Astrocyte (in vitro differentiated cells and primary cell): Measurements from ENCODE around the gene CCL28. TPM values are rescaled to one million over a fixed set of nuclear protein-coding genes. Genes with fewer than 3 reads are reported as not detected.

ENCODE experiments used
- DNase-seq: peaks from one replicate; pipeline ENCODE4 v3.0.0-alpha.2; 2010; ENCODE audit warnings: low read depth
- FAIRE-seq: peaks from 2 replicates; lab custom pipeline; 2011; peaks lifted over from hg19 to GRCh38; lab: Jason Lieb, UNC
- H2AFZ ChIP-seq: 2 replicates; pipeline ENCODE4 v1.6.0; 2012; ENCODE audit warnings: low read depth, low read length, inconsistent platforms
- H3K27ac ChIP-seq: 2 replicates; pipeline ENCODE4 v1.5.1; 2011; ENCODE audit warnings: low read depth, low read length, inconsistent platforms
- H3K27me3 ChIP-seq: 2 replicates; pipeline ENCODE4 v1.6.0; 2011; ENCODE audit warnings: low read length, inconsistent platforms; ENCODE audit not compliant: insufficient read depth
- H3K36me3 ChIP-seq: 2 replicates; pipeline ENCODE4 v1.5.1; 2011; ENCODE audit warnings: low read length, inconsistent platforms; ENCODE audit not compliant: insufficient read depth
- H3K4me1 ChIP-seq: 2 replicates; pipeline ENCODE4 v1.5.1; 2011; ENCODE audit warnings: low read length, inconsistent platforms; ENCODE audit not compliant: insufficient read depth
- H3K4me2 ChIP-seq: 2 replicates; pipeline ENCODE4 v1.6.0; 2012; ENCODE audit warnings: low read length, inconsistent platforms
- H3K4me3 ChIP-seq: 2 replicates; pipeline ENCODE4 v1.5.1; 2011; ENCODE audit warnings: low read depth, mild to moderate bottlenecking, low read length, inconsistent platforms; ENCODE audit not compliant: insufficient read depth
- H3K79me2 ChIP-seq: 2 replicates; pipeline ENCODE4 v1.6.0; 2012; ENCODE audit warnings: mild to moderate bottlenecking, low read length, inconsistent platforms; ENCODE audit not compliant: insufficient read depth
- H3K9ac ChIP-seq: 2 replicates; pipeline ENCODE4 v1.6.0; 2012; ENCODE audit warnings: mild to moderate bottlenecking, low read length, inconsistent platforms
- H3K9me3 ChIP-seq: 2 replicates; pipeline ENCODE4 v1.5.1; 2012; ENCODE audit warnings: low read depth, mild to moderate bottlenecking, low read length, inconsistent platforms; ENCODE audit not compliant: insufficient read depth
- H4K20me1 ChIP-seq: 2 replicates; pipeline ENCODE4 v1.6.0; 2012; ENCODE audit warnings: low read length, inconsistent platforms; ENCODE audit not compliant: insufficient read depth
- H3K27ac Mint-ChIP-seq: one replicate; pipeline ENCODE4 v1.8.0; 2021; ENCODE audit warnings: mild to moderate bottlenecking, mixed read lengths; ENCODE audit not compliant: unreplicated experiment
- H3K27me3 Mint-ChIP-seq: one replicate; pipeline ENCODE4 v1.8.0; 2021; ENCODE audit warnings: low read depth, mixed read lengths; ENCODE audit not compliant: unreplicated experiment
- H3K36me3 Mint-ChIP-seq: one replicate; pipeline ENCODE4 v1.8.0; 2021; ENCODE audit warnings: low read depth, mixed read lengths; ENCODE audit not compliant: unreplicated experiment
- H3K4me1 Mint-ChIP-seq: one replicate; pipeline ENCODE4 v1.8.0; 2021; ENCODE audit warnings: low read depth, mixed read lengths; ENCODE audit not compliant: unreplicated experiment
- H3K4me3 Mint-ChIP-seq: one replicate; pipeline ENCODE4 v1.8.0; 2021; ENCODE audit warnings: mild to moderate bottlenecking, moderate library complexity, mixed read lengths; ENCODE audit not compliant: unreplicated experiment
- H3K9me3 Mint-ChIP-seq: one replicate; pipeline ENCODE4 v1.8.0; 2021; ENCODE audit warnings: mild to moderate bottlenecking, mixed read lengths; ENCODE audit not compliant: unreplicated experiment
- EZH2 ChIP-seq: IDR thresholded peaks from 2 replicates; pipeline ENCODE4 v1.6.1; 2012; ENCODE audit warnings: mild to moderate bottlenecking, low read length, inconsistent platforms; ENCODE audit not compliant: insufficient read depth
- total RNA-seq: library from RNA; stranded (reverse); gene quantifications from 2 replicates; pipeline ENCODE4 v1.2.1, GENCODE V29; 2021
- TF ChIP-seq, protein P1 (sequence below): IDR thresholded peaks from 2 replicates; pipeline ENCODE4 v1.5.1; 2011; ENCODE audit warnings: low read depth, mild to moderate bottlenecking, inconsistent platforms, low read length, moderate library complexity; ENCODE audit not compliant: insufficient read depth

Gene CCL28
- total RNA-seq, 1 donor from 2014 or later, result 0.16 TPM

- Mint-ChIP-seq H3K9me3 (peaks cover 12% of the 10 kb centered on the region), H3K27me3 (no peaks in the 10 kb centered on the region), H3K36me3 (peaks cover 4% of the 10 kb centered on the region), H3K4me3 (no peak overlapping the region), H3K4me1 (peaks cover 10% of the 10 kb centered on the region), H3K27ac (no peak overlapping the region)
- Histone ChIP-seq H3K79me2 (no peaks in the 10 kb centered on the region), H3K9ac (no peak overlapping the region), H3K9me3 (no peaks in the 10 kb centered on the region), H3K4me1 (peaks cover 6% of the 10 kb centered on the region), H2AFZ (no peak overlapping the region), H3K36me3 (no peaks in the 10 kb centered on the region), H3K4me3 (no peak overlapping the region), H4K20me1 (no peaks in the 10 kb centered on the region), H3K27me3 (no peaks in the 10 kb centered on the region), H3K27ac (no peak overlapping the region), H3K4me2 (no peak overlapping the region)
- DNase-seq, result no peak
- FAIRE-seq, result no peak
- TF ChIP-seq, protein P1, sequence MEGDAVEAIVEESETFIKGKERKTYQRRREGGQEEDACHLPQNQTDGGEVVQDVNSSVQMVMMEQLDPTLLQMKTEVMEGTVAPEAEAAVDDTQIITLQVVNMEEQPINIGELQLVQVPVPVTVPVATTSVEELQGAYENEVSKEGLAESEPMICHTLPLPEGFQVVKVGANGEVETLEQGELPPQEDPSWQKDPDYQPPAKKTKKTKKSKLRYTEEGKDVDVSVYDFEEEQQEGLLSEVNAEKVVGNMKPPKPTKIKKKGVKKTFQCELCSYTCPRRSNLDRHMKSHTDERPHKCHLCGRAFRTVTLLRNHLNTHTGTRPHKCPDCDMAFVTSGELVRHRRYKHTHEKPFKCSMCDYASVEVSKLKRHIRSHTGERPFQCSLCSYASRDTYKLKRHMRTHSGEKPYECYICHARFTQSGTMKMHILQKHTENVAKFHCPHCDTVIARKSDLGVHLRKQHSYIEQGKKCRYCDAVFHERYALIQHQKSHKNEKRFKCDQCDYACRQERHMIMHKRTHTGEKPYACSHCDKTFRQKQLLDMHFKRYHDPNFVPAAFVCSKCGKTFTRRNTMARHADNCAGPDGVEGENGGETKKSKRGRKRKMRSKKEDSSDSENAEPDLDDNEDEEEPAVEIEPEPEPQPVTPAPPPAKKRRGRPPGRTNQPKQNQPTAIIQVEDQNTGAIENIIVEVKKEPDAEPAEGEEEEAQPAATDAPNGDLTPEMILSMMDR, result no peak
- TF ChIP-seq EZH2, result no peak
Measured at GRCh38 chr5:43437062-43437660, 25.0 kb upstream of the CCL28 start.

DNA sequence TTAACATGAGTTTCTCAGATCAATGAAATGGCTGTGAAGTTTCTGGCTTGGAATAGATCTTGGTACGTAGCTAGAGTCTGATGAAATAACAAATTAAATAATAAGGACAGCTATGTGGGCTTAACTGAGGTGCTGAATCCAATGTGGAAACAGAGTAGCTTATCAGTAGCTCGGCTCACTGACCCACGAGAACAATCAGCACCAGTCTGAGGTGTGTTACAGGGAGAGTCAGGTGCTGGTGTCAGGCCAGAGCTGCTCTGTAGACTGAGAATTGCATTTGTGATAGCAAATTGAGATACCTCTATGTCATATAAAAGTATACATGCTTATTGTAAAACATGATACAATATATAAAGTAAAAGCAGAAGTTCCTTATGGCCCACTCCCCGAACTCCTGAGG, 21.2 kb upstream of the CCL28 start:
- Histone ChIP-seq H3K4me1 (peaks cover 6% of the 10 kb centered on the region), H4K20me1 (no peaks in the 10 kb centered on the region), H3K4me2 (no peak overlapping the region), H3K79me2 (no peaks in the 10 kb centered on the region), H3K9me3 (no peaks in the 10 kb centered on the region), H2AFZ (no peak overlapping the region), H3K9ac (no peak overlapping the region), H3K27ac (no peak overlapping the region), H3K36me3 (no peaks in the 10 kb centered on the region), H3K27me3 (no peaks in the 10 kb centered on the region), H3K4me3 (no peak overlapping the region)
- Mint-ChIP-seq H3K27me3 (no peaks in the 10 kb centered on the region), H3K36me3 (no peaks in the 10 kb centered on the region), H3K9me3 (peaks cover 3% of the 10 kb centered on the region), H3K4me3 (no peak overlapping the region), H3K4me1 (peaks cover 14% of the 10 kb centered on the region), H3K27ac (no peak overlapping the region)
- TF ChIP-seq EZH2, result no peak
- TF ChIP-seq, protein P1, result no peak
- FAIRE-seq, result no peak
- no peak for DNase-seq

- H3K4me3 ChIP-seq, result no peak overlapping the region
- H3K36me3 ChIP-seq, result no peaks in the 10 kb centered on the region
- H3K27me3 Mint-ChIP-seq, result no peaks in the 10 kb centered on the region
- no peak overlapping the region for H3K27ac ChIP-seq
- H3K9me3 ChIP-seq, result no peaks in the 10 kb centered on the region
- peak; percentile 90 for DNase-seq
- H3K4me3 Mint-ChIP-seq, result no peak overlapping the region
- H3K9ac ChIP-seq, result no peak overlapping the region
- peaks cover 5% of the 10 kb centered on the region for H3K9me3 Mint-ChIP-seq
- no peaks in the 10 kb centered on the region for H3K36me3 Mint-ChIP-seq
- peaks cover 6% of the 10 kb centered on the region for H3K4me1 ChIP-seq
- no peak for FAIRE-seq
- H3K4me2 ChIP-seq, result no peak overlapping the region
- no peaks in the 10 kb centered on the region for H4K20me1 ChIP-seq
- H3K27ac Mint-ChIP-seq, result peak overlapping the region; percentile 16
- H2AFZ ChIP-seq, result no peak overlapping the region
- TF ChIP-seq EZH2, result no peak
- H3K27me3 ChIP-seq, result no peaks in the 10 kb centered on the region
- no peaks in the 10 kb centered on the region for H3K79me2 ChIP-seq
- H3K4me1 Mint-ChIP-seq, result peaks cover 19% of the 10 kb centered on the region
Measured at GRCh38 chr5:43432486-43433375, 20.5 kb upstream of the CCL28 start.
